C4-2B (cell line): ENCODE measurements around the gene LCT.

ENCODE experiments used
- H3K27ac ChIP-seq: fragments of 450-650 bp; 2 replicates; pipeline ENCODE4 v1.5.1; 2017
- ZFX ChIP-seq: fragments of 450-650 bp; IDR thresholded peaks from 2 replicates; pipeline ENCODE4 v1.6.1; 2017
- TF ChIP-seq, protein P1 (sequence below): fragments of 450-650 bp; conservative IDR thresholded peaks from 2 replicates; pipeline ENCODE4 v1.5.1; 2017; ENCODE audit warnings: mild to moderate bottlenecking

LCT gene

DNA sequence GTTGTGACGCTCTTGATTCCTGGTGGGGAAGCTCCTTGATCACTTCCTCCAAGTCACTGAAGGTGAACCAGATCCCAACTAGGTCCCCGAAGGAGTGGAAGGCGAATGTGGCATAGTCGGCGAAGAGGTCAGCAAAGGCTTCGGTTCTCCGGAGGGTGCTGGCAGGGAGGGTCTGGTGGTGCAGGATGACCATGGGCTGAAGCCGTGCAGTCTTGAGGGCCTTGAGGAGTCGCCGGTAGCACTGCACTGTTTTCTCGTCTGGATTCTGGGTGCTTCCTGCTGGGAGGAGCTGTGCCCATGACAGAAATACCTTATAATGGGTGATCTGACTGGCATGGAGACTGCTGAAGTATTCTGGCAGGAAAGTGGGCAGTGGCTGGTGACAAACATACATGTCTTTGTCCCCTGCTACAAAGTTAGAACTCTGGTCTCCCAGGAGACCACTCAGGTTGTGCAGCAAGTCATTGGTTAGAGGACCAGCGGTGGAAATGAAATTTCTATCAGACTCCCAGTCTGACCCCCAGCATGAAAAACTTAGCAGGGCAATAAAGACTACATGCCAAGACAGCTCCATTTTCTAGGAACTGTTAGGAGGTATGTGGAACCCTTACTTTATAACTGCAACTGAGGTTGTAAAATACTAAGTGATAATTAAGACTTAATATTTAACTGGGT is at the start of gene LCT:
Gene LCT (minus strand): TSS at position 589 of the 675 bp plus-strand sequence. CDS start 15 bp downstream, at position 574.
- no peak within 1 kb of the TSS for H3K27ac ChIP-seq
- TF ChIP-seq, protein P1, sequence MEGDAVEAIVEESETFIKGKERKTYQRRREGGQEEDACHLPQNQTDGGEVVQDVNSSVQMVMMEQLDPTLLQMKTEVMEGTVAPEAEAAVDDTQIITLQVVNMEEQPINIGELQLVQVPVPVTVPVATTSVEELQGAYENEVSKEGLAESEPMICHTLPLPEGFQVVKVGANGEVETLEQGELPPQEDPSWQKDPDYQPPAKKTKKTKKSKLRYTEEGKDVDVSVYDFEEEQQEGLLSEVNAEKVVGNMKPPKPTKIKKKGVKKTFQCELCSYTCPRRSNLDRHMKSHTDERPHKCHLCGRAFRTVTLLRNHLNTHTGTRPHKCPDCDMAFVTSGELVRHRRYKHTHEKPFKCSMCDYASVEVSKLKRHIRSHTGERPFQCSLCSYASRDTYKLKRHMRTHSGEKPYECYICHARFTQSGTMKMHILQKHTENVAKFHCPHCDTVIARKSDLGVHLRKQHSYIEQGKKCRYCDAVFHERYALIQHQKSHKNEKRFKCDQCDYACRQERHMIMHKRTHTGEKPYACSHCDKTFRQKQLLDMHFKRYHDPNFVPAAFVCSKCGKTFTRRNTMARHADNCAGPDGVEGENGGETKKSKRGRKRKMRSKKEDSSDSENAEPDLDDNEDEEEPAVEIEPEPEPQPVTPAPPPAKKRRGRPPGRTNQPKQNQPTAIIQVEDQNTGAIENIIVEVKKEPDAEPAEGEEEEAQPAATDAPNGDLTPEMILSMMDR = no peak
- no peak for TF ChIP-seq ZFX

DNA sequence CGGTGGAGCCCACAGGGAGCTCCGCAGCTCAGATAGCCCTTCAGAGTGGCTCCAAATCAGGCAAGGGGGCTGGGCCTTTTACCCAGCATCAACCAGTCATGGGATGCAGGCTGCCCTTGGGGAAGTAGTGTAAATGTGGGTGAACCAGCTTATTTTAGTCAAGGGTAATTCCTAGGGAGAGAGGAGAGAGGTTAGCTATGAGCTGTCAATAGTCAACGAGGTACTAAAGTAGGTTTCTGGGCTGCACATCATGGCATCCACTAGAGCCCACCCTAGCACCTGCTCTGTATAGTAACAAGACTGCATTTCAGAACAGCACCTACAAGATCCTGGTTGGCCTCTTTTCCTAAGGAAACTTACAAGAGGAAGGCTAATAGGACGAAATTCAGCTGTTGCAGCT is 48.7 kb upstream of the LCT start:
- H3K27ac ChIP-seq = no peak overlapping the region
- no peak for TF ChIP-seq ZFX
- TF ChIP-seq, protein P1 = no peak

DNA sequence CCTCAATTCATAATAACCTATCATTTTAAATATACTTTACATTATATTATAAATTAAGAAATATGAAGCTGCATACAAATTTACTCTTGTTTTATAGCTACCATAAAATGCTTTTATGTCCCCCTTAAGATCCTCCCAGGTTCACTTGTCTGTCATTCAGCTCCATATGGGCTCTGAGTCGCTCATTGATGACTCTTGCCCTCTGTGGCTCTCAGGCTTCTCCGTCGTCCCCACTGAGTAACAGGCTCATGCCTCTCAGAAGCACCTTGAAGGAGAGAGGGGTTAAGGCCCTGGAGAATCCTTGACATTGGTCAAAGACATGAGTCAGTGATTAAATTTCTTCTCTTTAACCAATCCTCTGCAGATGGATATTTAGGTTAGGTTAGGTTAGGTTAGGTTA is 45.4 kb upstream of the LCT start:
- no peak for TF ChIP-seq ZFX
- TF ChIP-seq, protein P1 = no peak
- H3K27ac ChIP-seq = no peak overlapping the region

DNA sequence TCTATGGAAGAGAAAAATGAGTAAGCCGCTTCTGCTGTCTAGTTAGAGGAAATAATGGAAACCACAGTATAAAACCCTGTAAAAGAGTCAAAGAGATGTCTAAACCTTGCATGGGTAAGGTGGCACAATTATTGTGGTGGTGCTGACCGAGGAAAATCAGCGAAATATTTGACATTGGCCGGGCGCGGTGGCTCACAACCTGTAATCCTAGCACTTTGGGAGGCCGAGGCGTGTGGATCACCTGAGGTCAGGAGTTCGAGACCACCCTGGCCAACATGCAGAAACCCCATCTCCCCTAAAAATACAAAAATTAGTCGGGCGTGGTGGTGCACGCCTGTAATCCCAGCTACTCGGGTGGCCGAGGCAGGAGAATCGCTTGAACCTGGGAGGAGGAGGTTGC is 39.8 kb upstream of the LCT start:
- peak overlapping the region; percentile 78 for H3K27ac ChIP-seq

DNA sequence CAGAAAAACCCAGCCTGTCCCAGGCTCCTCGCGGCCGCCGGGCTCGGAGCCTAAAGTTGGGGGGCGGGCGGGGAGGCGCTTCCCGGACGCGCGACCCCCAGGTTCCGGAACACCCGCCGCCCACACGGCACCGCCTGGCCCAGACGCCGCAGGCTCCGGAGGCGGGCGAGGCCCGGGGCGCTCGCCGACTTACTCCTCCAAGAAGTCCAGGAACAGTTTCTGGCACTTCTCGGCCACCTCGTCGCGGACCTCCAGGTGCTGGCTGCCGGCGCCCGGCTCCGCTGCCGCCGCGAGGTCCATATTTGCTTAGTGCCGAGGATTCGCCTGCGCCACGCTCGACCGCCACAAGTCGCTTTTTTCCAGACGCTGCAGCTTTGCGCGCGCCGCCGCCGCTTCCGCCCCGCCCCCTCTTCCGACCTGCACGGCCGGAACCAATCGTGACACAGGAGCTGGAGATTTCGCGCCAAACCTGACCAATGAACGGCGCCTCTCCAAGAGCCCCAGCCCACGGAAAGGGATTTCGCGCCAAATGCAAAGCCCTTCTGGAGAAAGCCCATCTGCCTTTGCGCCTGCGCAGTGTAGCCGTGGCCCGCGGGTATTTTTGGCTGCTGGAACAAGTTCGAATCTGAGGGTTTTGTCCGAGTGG is 39.2 kb upstream of the LCT start, which contains the start of gene MCM6:
Gene MCM6 (minus strand): TSS at position 378 of the 646 bp plus-strand sequence. CDS start 78 bp downstream, at position 300.
- TF ChIP-seq, protein P1 = no peak
- peak; percentile 55; the same call in 1 of the 2 replicates for TF ChIP-seq ZFX
- H3K27ac ChIP-seq = peak within 1 kb of the TSS; percentile 78

DNA sequence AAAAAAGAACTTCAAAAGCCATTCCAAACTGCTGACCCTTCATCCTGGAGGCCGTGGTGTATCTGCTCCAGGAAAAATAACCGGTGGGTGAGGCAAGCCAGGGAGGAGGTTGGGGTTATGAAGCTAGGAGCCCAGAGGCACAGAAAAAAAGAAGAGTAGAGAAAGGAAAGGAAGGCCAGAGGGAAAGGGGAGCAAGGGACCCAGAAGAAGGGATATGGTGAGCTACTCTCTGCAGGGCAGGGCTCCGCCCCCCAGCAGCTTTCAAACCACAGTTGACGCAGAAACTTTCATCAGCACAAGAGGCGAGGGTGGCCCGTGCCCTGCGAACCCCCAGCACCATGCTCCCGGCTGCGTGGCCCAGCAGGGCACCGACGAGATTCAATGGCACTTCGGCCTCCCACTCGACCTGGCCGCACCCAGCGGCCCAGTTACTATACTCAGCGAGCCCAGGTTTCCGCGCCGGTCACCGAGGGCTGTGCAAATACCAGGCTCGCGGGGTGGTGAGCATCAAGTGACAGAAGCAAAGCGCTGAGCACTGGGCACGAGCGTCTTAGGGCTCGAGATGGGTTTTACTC is 38.6 kb upstream of the LCT start:
- H3K27ac ChIP-seq = peak overlapping the region; percentile 78

DNA sequence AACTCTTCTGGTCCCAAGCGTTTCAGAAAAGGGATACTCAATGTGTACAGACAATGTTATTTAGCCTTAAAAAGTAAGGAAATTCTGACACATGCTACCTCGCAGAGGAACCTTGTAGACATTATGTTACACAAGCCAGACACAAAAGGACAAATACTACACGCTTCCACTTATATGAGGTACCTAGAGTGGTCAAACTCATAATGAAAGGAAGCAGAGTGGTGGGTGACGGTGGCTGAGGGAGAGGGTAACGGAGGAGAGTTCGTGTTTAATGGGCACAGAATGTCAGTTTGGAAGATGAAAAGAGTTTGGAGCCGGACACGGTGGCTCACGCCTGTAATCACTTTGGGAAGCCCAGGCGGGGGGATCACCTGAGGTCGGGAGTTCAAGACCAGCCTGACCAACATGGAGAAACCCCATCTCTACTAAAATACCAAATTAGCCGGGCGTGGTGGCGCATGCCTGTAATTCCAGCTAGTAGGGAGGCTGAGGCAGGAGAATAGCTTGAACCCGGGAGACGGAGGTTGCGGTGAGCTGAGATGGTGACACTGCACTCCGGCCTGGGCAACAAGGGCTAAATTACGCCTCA is 37.9 kb upstream of the LCT start:
- peak overlapping the region; percentile 78 for H3K27ac ChIP-seq
- TF ChIP-seq, protein P1 = no peak
- no peak for TF ChIP-seq ZFX

More for the DNA sequence above, 38.6 kb upstream of the LCT start:
- TF ChIP-seq ZFX = no peak
- TF ChIP-seq, protein P1 = no peak
